ENCODE measurements around the gene ROR2. TPM values are rescaled to one million over a fixed set of nuclear protein-coding genes. Genes with fewer than 3 reads are reported as not detected.

The ROR2 gene
- total and polyA plus RNA-seq, 10 donors = 0.65 to 15.6 (median 6.0) TPM

DNA sequence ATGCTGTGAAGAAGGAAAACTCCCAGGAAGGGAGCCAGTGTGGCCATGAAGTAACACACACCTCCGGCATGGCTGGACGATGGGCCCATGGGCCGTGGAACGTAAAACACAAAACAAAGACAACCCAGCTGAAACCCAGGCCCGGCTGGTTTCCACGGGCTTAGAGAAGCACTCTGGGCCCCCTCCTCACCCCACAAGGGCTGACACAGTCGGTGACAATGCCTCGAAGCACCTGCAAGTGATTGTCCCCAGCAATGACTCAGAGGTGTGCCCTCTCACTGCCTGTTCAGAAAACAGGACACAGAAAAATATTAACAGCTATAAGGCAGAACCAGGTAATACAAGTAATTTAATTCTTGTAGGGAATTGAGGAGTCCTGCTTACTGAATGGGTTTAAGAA, 135.3 kb downstream of the ROR2 start:
- no peaks in the 10 kb centered on the region for H3K36me3 ChIP-seq
- peaks cover 0 to 4% (median 0%) of the 10 kb centered on the region in 7 donors for H3K27me3 ChIP-seq (replicated peaks in 1 of 7)
- H3K27ac ChIP-seq = no peak overlapping the region
- WGBS, 5 donors = 84 to 88% (median 86%) methylated on average over 8 of the region's 8 CpGs
- no peaks in the 10 kb centered on the region for H3K9me3 ChIP-seq
- peaks cover 0 to 17% (median 5%) of the 10 kb centered on the region in 6 donors for H3K4me1 ChIP-seq
- TF ChIP-seq POLR2A (IDR thresholded peaks at IDR 0.05) = no peak
- TF ChIP-seq, protein P1, sequence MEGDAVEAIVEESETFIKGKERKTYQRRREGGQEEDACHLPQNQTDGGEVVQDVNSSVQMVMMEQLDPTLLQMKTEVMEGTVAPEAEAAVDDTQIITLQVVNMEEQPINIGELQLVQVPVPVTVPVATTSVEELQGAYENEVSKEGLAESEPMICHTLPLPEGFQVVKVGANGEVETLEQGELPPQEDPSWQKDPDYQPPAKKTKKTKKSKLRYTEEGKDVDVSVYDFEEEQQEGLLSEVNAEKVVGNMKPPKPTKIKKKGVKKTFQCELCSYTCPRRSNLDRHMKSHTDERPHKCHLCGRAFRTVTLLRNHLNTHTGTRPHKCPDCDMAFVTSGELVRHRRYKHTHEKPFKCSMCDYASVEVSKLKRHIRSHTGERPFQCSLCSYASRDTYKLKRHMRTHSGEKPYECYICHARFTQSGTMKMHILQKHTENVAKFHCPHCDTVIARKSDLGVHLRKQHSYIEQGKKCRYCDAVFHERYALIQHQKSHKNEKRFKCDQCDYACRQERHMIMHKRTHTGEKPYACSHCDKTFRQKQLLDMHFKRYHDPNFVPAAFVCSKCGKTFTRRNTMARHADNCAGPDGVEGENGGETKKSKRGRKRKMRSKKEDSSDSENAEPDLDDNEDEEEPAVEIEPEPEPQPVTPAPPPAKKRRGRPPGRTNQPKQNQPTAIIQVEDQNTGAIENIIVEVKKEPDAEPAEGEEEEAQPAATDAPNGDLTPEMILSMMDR (IDR thresholded peaks at IDR 0.05 in 8 of 11, conservative IDR thresholded peaks at IDR 0.05 in 3 of 11) = no peak
- TF ChIP-seq POLR2AphosphoS5 (IDR thresholded peaks at IDR 0.05) = no peak
- H3K4me3 ChIP-seq = no peak overlapping the region
- intact Hi-C loops (cut with DNase I; ENCODE audit: low total_unique reads) = no loop called here
- DNase-seq = no peak

DNA sequence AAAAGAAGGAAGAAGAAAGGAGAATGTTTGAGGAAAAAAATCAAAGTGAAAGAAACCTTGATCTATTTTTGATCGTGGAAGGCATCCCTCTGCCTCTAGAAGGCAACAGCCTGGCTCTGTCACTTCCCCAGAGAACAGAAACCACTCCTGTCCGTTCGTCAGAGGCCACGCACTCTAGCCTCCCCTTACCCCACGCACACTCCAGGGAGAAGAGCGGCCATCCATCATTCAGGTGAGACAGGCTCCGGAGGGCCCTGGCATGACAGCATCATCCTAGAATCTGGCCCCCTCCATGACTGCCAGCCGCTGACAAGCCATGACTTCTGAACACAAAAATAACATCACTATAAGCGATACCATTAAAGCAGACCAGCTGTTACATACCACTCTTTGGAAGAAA, 135.8 kb downstream of the ROR2 start:
- WGBS, 5 donors = 62 to 77% (median 71%) methylated on average over 9 of the region's 9 CpGs
- Histone ChIP-seq H3K27me3 (replicated peaks in 1 of 7) (peaks cover 0 to 4% (median 0%) of the 10 kb centered on the region in 7 donors), H3K27ac (no peak overlapping the region), H3K4me1 (peaks cover 0 to 17% (median 5%) of the 10 kb centered on the region in 6 donors), H3K4me3 (no peak overlapping the region), H3K36me3 (no peaks in the 10 kb centered on the region), H3K9me3 (no peaks in the 10 kb centered on the region)
- TF ChIP-seq, protein P1 (IDR thresholded peaks at IDR 0.05 in 8 of 11, conservative IDR thresholded peaks at IDR 0.05 in 3 of 11) = no peak
- TF ChIP-seq POLR2AphosphoS5 (IDR thresholded peaks at IDR 0.05) (no peak), POLR2A (IDR thresholded peaks at IDR 0.05) (no peak)
- DNase-seq = no peak
- intact Hi-C loops (cut with DNase I; ENCODE audit: low total_unique reads) = no loop called here

DNA sequence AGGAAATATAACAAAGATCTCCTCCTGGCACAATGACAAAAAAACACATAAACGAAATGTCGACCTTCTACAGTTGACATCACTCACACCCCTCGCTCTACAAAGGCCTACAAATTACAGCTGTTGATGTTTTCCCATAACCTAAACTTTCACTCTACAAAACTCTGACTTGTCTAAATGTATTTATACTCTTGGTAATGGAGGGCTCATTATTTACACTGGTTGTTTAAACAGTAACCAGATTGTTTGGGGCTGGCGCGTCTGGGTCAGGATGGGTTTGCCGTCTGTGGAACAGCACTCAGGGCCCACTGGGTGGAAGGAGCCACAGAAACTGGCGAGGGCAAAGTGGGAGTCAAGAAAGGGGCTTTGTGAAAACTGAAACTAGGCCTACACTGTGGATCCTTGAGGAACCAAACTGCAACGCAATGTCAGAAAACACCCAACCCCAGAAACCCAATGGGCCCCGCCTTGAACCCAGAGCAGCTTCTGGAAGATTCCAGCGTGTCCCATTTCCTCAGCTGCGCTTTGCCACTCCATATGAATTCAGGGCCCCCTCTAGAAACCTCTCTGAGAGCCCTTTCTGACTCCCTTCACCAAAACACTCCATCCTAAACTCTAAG, 136.7 kb downstream of the ROR2 start:
- Histone ChIP-seq H3K4me1 (peaks cover 0 to 14% (median 4%) of the 10 kb centered on the region in 6 donors), H3K27ac (no peak overlapping the region), H3K4me3 (no peak overlapping the region), H3K27me3 (replicated peaks in 1 of 7) (no peaks in the 10 kb centered on the region), H3K9me3 (no peaks in the 10 kb centered on the region), H3K36me3 (no peaks in the 10 kb centered on the region)
- intact Hi-C loops (cut with DNase I; ENCODE audit: low total_unique reads) = no loop called here
- no peak for DNase-seq
- no peak for TF ChIP-seq POLR2A (IDR thresholded peaks at IDR 0.05)
- TF ChIP-seq POLR2AphosphoS5 (IDR thresholded peaks at IDR 0.05) = no peak
- TF ChIP-seq, protein P1 (IDR thresholded peaks at IDR 0.05 in 8 of 11, conservative IDR thresholded peaks at IDR 0.05 in 3 of 11) = no peak
- WGBS, 5 donors = 86 to 88% (median 87%) methylated on average over 11 of the region's 11 CpGs

DNA sequence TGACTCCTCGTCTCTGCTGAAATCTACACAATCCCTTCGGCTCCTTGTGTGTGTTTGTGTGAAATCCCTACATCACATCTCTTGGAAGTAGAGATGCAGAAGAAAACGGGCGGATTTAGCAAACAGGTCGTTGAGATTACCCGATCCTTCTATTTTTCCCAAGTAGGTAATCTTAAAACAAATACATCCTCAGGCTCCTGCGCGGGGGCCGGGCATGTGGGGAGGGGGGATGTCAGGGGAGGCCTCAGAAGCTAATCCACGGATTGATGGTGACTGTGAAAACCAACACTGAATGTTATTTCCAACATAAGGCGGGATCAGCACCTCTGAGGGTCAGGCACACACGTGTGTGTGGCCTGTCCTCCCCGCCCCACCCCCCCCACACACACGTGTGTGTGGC, 137.8 kb downstream of the ROR2 start:
- Histone ChIP-seq H3K27me3 (replicated peaks in 1 of 7) (no peaks in the 10 kb centered on the region), H3K27ac (no peak overlapping the region), H3K4me3 (no peak overlapping the region), H3K36me3 (no peaks in the 10 kb centered on the region), H3K9me3 (no peaks in the 10 kb centered on the region), H3K4me1 (peaks cover 0 to 5% (median 0%) of the 10 kb centered on the region in 6 donors)
- TF ChIP-seq, protein P1 (IDR thresholded peaks at IDR 0.05 in 8 of 11, conservative IDR thresholded peaks at IDR 0.05 in 3 of 11) = no peak
- TF ChIP-seq POLR2AphosphoS5 (IDR thresholded peaks at IDR 0.05) = no peak
- no peak for TF ChIP-seq POLR2A (IDR thresholded peaks at IDR 0.05)
- 87 to 93% (median 89%) methylated on average over 14 of the region's 14 CpGs for WGBS, 5 donors
- no peak for DNase-seq
- intact Hi-C loops (cut with DNase I; ENCODE audit: low total_unique reads) = no loop called here
